SW 1271 (cell line): Measurements from ENCODE around the gene TPD52L2.

Source experiments
- DNase-seq, 2 experiments: peaks; one replicate each; lab custom pipeline; 2025; lab: John Stamatoyannopoulos, UW

The TPD52L2 gene

GRCh38 chr20:63932606-63933160 is 67.6 kb downstream of the TPD52L2 start:
- no peak for DNase-seq

- no peak for DNase-seq
These were observed 68.6 kb downstream of the TPD52L2 start for GRCh38 chr20:63933646-63934045.

GRCh38 chr20:63934271-63935068 is 69.4 kb downstream of the TPD52L2 start:
- DNase-seq: no peak

DNA sequence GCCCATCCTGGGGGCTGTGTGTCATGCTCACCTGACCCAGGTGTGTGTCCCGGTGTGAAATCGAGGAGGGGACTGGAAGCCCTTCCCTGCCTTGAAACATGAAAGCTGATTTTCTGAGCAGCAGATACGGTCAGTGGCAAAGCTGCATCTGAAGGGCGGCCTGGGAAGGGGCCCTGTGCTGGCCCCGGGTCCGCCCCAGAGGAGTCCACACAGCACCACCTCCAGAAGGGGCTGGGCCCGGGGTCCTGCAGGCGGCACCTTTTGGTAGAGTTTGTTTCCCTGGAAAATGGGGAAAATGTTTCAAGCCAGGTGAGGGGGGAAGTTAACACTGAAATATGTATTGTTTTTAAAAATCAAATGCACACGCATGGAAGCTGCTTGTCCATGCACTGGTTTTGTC is 70.4 kb downstream of the TPD52L2 start:
- DNase-seq: no peak

DNA sequence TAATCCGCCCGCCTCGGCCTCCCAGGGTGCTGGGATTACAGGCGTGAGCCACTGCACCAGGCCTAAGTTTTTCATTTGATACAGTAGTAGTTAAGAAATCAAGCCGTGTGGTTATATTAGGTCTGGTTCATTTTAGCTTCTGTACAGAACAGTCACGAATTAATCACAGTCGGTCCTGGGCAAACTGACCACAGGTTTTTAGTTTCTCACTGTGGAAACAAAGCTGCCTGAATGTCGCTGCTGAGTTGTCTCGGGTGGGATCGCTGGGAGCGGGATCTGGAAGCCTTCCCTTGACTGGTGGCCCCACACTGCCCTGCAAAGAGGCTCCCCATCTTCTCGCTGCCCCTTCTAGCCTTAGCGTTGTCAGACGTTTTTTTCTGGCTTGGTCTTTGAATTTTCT is 72.5 kb downstream of the TPD52L2 start:
- no peak for DNase-seq

GRCh38 chr20:63939061-63939935 is 74.2 kb downstream of the TPD52L2 start:
- no peak for DNase-seq

GRCh38 chr20:63940071-63940471 is 75.0 kb downstream of the TPD52L2 start:
- no peak for DNase-seq

- DNase-seq: no peak
These were observed 75.6 kb downstream of the TPD52L2 start for GRCh38 chr20:63940472-63941266.
